H1 (cell line): ENCODE results near the gene KCNMA1.

Experiments used
- POLR2A ChIP-seq, 2 experiments: IDR thresholded peaks; 1 replicate in 1 of 2; 2 replicates in 1 of 2; pipeline ENCODE4 v1.6.1; 2011; ENCODE audit warnings: low read depth in 2 of 2, low read length in 2 of 2, mild to moderate bottlenecking in 2 of 2; ENCODE audit errors: control extremely low read depth in 1 of 2
- POLR2AphosphoS5 ChIP-seq: IDR thresholded peaks from 2 replicates; pipeline ENCODE4 v1.6.1; 2011; ENCODE audit warnings: low read depth, low read length
- SP4 ChIP-seq: IDR thresholded peaks from 2 replicates; pipeline ENCODE4 v1.6.1; 2012; ENCODE audit warnings: low read length, inconsistent platforms
- TF ChIP-seq, protein P1 (sequence below): IDR thresholded peaks from 2 replicates; pipeline ENCODE4 v1.6.1; 2011; ENCODE audit warnings: low read length, improper control_type of control experiment

DNA sequence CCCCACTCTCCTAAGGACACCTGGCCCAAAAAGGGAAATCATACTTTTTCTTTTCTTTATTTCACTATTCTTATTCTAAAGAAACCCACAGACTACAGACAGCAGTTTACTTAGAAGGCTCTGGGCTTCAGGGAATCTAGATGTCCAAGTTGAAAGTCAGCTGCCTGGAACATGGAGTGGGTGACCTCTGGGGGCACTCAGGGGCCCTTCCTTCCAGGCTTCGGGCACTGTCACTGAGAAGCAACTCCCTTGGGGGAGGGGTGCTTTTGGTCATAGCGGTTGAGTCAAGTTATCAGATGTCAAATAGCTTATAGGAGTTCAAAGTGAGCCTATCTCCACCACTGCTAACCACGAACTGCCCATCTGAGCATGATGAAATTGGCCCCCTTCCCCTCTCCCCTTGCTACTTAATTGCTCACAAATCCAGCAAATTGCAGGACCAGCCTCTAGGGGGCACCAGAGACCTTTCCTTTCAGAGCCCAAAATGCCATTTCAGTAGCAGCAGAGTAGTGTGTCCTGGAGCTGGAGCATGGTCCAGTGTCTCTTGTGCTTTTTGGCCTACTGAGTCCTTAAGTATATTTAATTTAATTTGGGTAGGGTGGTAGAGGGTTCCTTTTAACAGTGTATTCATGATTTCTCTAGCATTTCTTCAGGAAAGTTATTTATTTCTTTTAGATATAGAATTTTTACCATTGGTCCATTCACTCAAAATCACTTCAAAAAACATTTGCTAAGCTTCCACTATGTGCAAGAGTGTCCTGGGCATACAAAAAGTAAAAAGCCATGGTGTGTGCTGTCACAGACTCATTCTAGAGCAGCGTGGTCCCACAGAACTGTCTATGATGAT lies 463.8 kb downstream of the KCNMA1 start:
- no peak for TF ChIP-seq SP4
- TF ChIP-seq POLR2AphosphoS5: no peak
- TF ChIP-seq, protein P1, sequence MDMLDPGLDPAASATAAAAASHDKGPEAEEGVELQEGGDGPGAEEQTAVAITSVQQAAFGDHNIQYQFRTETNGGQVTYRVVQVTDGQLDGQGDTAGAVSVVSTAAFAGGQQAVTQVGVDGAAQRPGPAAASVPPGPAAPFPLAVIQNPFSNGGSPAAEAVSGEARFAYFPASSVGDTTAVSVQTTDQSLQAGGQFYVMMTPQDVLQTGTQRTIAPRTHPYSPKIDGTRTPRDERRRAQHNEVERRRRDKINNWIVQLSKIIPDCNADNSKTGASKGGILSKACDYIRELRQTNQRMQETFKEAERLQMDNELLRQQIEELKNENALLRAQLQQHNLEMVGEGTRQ: no peak
- no peak for TF ChIP-seq POLR2A (IDR thresholded peaks at IDR 0.05; ENCODE audit: control extremely low read depth in 1 of 2, low read depth in 2 of 2, low read length in 2 of 2)
